GM19043 (cell line): ENCODE data around the gene LRRC3.
"Not testable (repeated sequence)": the region's sequence is repeated elsewhere in the genome, so short reads cannot be mapped to it uniquely, and the experiment has no call there.

Experiments used
- ATAC-seq: cut with Tn5 transposase; IDR thresholded peaks from one replicate; pipeline ENCODE4 v1.9.1; 2021; ENCODE audit warnings: low read depth; ENCODE audit not compliant: unreplicated experiment

The LRRC3 gene

DNA sequence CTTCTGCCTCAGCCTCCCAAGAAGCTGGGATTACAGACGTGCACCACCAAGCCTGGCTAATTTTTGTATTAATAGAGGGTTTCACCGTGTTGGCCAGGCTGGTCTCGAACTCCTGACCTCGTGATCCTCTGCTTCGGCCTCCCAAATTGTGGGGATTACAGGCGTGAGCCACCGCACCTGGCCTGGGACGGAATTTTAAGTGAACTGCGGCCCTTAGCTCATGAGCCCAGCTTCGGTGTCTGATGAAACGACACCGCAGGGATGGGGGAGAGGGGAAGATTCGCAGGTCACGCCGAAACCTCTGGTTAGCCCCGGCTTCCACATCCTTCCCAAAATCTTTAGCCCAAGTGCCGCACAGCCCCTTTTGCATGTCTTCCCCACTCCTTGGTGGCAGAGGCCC is 39.1 kb downstream of the LRRC3 start:
- ATAC-seq: no peak

DNA sequence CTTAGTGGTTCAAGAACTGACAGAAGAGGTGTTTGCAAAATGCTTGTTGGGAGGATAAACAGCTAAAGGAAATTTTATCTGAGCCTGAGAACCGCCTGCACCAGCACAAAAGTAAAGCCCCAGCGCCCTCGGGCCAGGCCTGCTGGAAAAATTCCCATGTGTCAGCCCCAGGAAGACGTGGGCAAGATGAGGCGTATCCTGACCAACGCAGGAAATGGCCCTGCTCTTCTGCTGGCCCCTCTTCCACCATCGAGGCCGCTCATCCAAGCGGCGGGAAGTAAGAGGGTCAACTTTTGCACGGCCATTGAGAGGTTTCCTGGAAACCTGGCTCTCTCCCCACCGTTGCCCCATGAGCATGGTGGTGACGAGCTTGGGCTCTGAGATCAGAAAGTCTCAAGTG is 39.6 kb downstream of the LRRC3 start:
- no peak for ATAC-seq

DNA sequence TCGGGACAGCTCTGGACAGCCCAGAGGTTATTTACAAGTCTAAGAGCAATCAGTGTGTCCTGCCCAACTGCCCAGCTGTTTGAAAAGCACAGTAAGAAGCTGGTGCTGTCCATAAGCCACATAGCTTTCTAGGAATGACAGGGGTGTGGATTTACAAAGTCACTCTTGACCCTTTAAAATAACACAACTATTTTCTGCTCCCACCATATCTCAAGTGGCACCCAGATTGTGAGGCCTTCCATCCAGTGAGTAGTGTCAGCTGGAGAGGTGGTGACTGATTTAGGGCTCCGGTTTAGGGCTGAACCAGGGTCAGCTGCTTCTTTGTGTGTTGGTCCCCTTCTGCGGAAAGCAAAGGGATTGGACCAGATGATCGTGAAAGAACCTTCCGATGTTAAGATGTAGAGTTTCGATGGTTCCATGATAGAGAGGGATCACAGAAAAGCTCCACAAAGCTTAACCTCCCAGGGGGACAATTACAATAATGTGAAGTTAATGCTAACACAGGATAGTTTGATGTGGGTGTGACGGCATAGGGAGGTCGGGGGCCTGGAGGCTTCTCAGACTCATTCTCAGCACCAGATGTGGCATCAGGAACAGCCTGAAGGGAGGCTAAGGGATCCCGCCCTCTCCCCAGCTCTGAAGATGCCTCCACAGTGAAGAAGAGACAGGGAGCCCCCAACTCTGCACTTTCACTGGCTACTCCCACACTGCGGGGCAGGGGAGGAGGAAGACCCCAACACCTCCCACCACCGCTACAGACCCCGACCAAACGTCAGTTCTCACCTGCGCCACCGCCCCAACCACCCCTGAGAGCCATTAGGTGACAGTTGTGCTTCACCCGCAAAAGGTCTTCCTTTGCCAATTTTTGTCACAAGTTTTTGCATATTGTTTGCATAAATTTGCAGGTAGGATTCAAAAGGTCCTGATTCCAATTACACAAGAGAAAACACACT is 40.6 kb downstream of the LRRC3 start:
- no peak for ATAC-seq

DNA sequence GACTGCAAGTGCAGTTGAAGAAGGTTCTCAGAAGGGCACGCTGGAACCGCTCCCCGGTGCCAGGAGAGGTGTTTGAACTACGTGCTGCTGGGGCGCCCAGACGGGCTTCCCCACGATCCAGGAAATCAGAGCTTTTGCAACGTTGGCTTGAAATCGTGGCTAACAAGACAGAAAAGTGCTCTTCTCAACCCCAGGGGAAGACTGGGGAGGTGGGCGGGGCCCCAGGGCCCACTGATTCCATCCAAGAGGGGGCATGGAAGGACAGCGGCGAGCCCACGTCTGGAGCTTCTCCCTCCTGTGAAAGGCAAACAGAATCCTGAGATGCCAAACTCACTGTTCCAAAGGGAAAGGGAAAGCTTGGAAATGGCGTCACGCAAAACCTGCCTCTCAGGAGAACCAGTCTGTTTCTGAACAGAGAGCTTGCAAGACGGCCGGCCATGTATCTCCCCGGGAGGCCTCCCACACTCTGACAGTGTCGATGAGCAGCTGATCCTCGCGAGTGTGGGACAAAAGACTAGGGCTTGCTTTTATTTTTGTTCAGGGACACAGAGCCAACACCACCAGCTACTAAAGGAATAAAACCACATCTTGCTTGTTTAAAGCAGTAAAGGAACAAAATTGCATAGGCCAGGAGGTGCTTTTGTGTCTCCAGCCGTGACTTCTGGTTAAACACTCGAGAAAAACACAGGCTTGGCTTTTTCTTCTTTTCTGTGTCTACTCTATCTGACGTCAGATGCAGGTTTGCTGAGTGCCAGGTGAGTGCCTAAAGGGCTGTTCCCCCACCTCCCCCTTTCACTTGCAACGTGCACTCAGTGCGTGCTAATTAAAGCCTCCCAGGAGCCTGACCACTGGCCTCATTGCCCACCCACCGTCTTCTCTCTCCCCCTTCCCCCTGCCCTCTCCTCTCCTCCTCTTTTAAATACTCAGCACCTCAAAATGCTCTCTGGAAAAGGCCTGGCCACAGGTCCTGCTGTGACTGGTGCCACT is 41.5 kb downstream of the LRRC3 start:
- no peak for ATAC-seq

DNA sequence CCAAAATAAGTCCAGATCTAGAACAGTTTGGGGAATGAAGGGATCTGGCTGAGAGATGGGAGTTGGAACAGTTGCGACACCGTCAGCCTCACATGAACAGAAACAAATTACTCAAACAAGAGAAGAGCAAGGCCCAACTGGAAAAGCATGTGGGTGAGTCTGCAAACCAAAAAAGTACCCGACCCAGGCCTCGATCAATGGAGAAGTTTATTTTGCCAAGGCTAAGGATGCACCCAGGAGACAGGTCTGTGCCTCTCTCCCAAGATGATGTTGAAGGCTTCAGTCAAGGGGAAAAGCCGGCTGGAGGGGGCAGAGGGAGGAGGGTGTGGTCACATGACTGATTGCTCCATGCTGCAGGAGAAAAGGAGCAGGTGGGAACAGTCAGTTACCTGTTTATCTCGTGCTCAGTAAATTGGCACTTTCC is 42.4 kb downstream of the LRRC3 start:
- ATAC-seq: no peak

DNA sequence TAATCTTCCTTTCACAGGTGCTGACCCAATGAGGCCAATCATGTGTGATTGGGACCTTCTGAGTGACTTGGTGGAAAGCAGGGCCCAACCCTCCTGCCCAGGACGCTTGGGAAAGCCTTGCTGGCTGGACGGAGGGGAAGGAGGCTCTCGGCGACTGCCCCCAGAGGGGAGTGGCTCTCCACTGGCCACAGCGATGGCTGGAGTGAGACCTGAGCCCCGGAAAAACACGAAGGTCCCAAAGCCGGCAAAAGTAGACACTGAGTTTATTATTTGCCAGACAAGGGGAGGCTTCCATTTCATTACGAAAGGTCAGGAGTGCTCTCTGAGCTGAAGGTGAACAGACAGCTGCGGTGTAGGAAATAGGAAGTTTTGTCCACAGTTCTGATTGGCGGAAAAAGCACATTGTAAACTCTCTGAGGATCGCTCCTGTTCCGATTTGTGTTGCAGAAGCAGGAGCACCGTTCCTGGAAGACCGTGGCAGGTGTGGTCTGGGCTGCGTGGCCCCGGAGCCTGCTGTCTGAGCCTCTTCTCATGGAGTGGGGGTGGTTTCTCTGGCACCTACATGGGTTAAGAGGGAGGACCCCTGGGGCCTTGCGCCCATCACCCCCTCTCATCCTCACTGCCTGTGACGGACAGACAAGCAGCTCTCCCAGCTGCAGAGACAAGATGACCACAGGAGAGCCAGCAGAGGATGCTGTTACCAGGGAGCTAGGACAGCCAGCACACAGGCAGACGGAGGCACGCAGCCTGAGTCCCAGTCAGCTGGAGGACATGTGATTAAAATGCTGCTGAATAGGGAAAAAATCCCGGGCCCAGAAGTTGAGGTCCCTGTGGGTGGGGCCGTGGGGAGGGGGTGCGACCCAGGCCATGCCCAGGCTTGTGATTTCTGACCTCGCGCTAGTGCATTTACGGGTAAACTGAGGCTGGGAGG is 43.2 kb downstream of the LRRC3 start:
- no peak for ATAC-seq

DNA sequence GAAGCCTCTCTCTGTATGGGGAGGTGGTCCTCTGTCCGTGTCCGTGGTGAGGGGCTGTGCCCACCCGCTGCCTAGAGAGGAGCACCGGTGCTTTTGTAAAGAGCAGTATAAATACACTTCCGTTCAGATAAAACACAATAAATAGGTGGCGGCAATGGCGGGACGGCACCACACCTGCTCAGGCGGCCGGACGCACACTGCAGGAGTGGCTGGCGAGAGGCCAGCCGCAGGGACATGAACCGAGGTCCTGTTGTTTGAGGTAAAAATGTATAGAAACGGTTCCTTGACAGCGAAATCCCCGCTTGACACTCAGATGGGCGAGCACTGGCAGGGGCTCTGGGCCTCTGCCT is 43.9 kb downstream of the LRRC3 start:
- no peak for ATAC-seq

DNA sequence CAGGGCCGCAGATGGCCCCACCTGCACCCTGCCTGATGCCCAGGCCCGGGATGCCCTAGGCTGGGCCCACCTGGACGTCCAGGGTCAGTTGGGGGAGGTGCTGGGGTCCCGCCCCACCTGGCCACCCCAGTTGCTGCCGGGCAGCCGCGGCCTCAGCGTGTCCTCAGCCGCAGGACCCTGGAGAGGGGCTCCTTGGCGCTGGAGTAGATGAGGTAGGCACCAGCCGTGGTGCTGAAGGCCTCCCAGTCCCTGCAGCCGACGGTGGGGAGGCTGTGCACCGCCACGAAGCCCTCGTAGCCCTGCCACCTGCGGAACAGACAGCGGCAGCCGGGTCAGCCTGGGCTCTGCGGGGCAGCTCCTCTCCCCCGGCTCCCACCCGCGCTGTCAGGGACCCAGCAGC is 44.3 kb downstream of the LRRC3 start:
- no peak for ATAC-seq

DNA sequence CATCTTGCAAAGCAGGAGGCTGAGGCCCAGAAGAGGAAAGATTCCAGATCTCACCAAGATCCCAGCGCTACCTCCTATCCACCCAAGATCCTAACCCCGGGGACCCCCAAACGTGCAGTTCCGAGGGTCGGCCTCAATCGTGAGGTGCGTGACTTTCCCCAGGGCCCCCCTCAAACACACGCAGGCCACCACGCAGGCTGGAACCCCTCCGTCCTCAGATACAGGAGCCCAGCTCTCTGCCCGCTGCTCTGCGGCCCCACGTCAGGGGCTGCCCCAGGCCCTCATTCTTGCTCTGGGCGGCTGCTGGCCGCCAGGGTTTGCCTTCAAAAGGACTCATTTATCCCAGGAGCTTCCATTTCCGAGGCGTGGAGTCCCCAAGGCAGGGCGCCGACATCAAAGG is 44.8 kb downstream of the LRRC3 start:
- no peak for ATAC-seq

DNA sequence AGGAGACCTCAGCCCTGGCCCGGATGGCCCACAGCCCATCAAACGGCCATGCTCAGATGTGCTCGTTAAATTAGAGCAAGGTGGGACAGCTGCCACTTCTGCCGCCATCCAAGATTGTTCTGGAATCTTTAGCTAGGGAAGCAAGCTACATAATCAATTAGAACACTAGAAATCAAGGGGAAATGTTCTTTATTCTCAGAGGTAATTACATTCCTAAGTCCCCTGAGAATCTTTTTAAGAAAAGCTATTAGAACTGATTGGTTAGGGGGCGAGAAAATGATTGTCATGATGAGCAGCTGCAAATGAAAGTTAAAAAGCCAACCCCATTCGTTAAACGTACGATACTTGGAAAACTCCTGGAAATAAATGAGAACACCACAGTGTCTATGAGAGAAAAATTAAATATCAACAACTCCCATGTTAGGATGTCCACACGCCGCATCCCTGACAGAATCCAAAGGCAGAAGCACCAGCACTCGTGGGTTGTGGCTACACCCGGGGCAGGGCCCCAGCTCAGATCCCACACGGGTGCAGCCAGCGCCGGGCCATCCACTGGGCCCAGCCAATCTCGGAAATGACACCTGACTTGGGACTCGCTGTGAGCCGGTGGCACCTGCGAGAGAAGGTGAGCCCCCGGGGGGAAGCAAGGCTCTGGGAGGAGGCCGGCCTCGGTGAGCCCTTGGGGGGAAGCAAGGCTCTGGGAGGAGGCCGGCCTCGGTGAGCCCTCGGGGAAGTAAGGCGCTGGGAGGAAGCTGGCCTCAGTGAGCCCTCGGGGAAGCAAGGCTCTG is 47.1 kb downstream of the LRRC3 start:
- ATAC-seq: no peak

DNA sequence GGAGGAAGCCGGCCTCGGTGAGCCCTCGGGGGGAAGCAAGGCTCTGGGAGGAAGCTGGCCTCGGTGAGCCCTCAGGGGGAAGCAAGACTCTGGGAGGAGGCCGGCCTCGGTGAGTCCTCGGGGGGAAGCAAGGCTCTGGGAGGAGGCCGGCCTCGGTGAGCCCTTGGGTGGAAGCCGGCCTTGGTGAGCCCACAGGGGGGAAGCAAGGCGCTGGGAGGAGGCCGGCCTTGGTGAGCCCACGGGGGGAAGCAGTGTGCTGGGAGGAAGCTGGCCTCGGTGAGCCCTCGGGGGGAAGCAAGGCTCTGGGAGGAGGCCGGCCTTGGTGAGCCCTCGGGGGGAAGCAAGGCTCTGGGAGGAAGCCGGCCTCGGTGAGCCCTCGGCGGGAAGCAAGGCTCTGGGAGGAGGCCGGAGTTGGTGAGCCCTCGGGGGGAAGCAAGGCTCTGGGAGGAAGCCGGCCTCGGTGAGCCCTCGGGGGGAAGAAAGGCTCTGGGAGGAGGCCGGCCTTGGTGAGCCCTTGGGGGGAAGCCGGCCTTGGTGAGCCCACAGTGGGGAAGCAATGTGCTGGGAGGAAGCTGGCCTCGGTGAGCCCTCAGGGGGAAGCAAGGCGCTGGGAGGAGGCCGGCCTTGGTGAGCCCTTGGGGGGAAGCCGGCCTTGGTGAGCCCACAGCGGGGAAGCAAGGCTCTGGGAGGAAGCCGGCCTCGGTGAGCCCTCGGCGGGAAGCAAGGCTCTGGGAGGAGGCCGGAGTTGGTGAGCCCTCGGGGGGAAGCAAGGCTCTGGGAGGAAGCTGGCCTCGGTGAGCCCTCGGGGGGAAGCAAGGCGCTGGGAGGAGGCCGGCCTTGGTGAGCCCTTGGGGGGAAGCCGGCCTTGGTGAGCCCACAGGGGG is 47.9 kb downstream of the LRRC3 start:
- ATAC-seq: not testable (repeated sequence)

DNA sequence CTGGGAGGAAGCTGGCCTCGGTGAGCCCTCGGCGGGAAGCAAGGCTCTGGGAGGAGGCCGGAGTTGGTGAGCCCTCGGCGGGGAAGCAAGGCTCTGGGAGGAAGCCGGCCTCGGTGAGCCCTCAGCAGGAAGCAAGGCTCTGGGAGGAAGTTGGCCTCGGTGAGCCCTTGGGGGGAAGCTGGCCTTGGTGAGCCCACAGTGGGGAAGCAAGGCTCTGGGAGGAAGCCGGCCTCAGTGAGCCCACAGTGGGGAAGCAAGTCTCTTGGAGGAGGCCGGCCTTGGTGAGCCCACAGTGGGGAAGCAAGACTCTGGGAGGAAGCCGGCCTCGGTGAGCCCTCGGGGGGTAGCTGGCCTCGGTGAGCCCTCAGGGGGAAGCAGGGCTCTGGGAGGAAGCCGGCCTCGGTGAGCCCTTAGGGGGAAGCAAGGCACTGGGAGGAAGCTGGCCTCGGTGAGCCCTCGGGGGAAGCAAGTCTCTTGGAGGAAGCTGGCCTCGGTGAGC is 48.6 kb downstream of the LRRC3 start:
- no peak for ATAC-seq

DNA sequence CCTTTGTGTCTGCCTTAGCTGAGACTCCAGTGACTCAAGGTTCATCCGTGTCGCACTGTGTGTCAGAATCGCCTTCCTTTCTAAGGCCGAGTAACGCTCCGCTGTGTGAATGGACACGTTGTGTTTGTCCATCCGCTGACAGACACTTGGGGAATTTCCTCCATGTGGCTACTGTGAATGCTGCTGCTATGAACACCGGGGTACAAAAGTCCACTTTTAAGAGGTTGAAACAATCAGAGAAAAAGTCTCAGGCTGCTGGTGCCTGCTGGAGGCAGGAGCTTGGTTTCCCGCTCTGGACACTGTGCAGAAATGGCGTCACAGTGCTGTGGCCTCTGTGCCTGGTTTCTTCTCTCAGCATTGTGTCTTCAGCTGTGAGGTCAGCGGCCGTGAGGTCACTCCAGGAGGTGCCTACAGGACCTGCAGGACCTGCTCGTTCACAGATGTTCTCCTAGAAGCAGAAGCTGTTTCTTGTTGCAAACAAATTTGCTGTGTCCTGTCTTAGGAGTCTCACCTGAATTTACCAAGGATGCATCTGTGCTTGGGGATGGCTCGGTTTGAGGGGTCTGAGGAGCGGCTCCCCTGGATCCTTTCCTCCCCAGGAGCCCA is 50.5 kb downstream of the LRRC3 start:
- ATAC-seq: no peak

DNA sequence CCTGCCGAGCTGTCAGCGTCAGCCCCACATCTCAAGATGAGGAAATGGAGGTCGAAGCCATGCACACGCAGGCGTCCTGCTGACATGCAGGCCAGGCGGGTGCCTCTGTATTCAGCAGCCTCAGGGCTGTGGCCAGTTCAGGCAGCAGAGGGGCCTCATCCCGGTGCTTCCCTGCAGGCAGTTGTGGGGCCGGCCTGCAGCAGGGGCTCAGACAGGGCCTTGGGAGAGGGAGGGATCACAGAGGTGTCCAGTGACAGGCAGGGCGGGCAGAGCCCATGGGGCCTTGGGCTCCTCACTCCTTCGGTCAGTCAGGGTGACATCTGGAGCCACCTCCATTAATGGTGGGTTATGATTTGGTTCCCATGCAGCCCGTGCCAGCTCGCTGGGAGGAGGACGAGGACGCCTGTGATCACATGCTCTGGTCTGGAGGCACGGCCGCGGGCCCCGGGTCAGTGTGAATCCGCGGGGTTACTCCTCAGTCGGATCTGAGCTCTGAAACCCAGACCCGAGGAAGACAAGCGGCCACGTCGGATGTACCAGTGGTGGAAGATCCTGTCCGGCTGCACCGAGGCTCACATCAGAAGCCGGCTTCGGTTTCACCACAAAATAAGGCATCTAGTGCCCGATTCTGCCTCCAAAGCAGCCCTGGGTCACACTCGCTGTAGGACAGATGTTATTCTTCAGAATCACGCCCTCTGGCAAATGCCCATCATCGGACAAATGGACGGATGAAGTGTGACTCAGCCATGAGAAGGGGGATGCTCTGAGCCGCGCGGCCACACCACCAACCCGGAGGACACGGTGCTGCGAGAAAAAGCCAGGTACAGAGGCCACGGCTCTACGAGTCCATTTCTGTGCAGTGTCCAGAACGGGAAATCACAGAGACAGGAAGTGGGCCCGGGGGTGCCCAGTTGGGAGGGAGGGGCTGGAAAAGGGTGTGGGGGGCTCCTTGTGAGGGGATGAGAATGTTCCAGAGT is 51.3 kb downstream of the LRRC3 start:
- ATAC-seq: no peak

DNA sequence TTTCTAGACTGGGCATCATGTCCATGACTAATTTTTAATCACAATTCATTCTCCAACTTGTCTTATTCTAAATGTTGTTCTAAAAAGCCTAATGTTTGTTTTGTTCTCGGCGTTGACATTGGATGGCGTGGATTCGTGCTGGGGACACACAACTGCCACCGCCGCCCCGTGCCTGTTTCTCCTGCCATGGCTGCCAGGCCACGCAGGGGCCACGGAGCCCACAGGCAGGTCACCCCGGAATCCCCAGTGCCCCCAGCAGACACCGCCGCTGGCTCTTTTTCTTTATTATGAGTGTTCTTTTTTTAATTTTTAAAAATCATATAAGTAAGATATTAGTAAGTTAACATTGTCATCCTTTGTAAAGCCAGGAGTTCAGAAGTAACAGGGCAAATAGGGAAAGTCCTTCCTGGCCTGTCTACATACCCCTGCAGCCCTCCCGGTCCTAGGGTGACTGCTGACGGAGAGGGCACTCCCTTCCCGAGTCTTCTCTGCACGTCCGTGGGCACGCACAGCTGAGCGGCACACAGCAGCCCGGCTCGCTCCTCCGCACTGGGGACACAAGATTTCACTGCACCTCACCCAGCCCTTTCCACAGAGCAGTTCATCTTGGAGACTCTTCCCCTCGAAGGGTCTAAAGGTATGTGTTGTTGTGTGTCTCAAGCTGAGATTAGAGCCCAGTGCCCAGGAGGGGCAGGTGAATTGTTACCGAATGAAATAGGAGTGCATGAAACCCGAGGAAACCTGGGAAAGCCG is 52.5 kb downstream of the LRRC3 start:
- no peak for ATAC-seq

DNA sequence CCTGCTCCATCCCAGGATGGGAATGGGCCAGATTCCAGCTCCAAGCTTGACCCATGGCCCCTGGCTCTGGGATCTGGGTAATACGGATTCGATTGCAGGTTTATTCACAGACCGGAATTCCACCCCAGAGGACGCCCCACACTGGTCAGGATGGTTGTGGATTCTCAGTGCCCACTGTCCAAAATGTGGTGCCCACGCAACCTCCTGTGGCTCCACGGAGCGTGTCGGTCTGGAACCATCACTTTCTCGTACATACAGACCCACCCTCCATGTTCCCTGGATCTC is 53.1 kb downstream of the LRRC3 start:
- ATAC-seq: no peak
